Loucy (cell line): ENCODE data around the gene MEOX1.

Experiments
- CTCF ChIP-seq: fragments of 200-600 bp; sonication (generic); conservative IDR thresholded peaks from 2 replicates; pipeline ENCODE4 v1.5.1; 2014; ENCODE audit warnings: mild to moderate bottlenecking, antibody characterized with exemption, low read length
- EZH2phosphoT487 ChIP-seq: fragments of 200-600 bp; IDR thresholded peaks from 2 replicates; pipeline ENCODE4 v1.6.1; 2018; ENCODE audit warnings: antibody characterized with exemption, mild to moderate bottlenecking, moderate library complexity, borderline replicate concordance

- no peak for TF ChIP-seq CTCF
- TF ChIP-seq EZH2phosphoT487, result no peak
Observed at GRCh38 chr17:43697937-43698336, 36.2 kb upstream of the MEOX1 start.
